Transverse colon (tissue), 4 donors: ENCODE results near the gene LGALS1. TPM values are rescaled to one million over a fixed set of nuclear protein-coding genes. Genes with fewer than 3 reads are reported as not detected.

Source experiments
- DNase-seq: peaks from one replicate; pipeline ENCODE4 v3.0.0-alpha.2; 2019
- H3K27ac ChIP-seq, 4 donors: fragments of 200-600 bp; sonication (generic); 2 replicates each; pipeline ENCODE4 v1.5.1; 2016 to 2018; ENCODE audit warnings: inconsistent platforms in 4 of 4
- H3K27me3 ChIP-seq: fragments of 200-600 bp; sonication (generic); 2 replicates; pipeline ENCODE4 v1.5.1; 2017; ENCODE audit warnings: inconsistent platforms
- H3K36me3 ChIP-seq, 4 donors: fragments of 200-600 bp; sonication (generic); 2 replicates each; pipeline ENCODE4 v1.5.1; 2017 to 2019; ENCODE audit warnings: inconsistent platforms in 4 of 4
- H3K4me1 ChIP-seq, 4 donors: fragments of 200-600 bp; sonication (generic); 2 replicates each; pipeline ENCODE4 v1.5.1; 2017 to 2020; ENCODE audit warnings: inconsistent platforms in 4 of 4
- H3K4me3 ChIP-seq, 4 donors: fragments of 200-600 bp; sonication (generic); 1 replicate in 1 of 4; 2 replicates in 3 of 4; pipeline versions ENCODE4 v1.5.1 to v1.6.1; 2017 to 2019; ENCODE audit warnings: inconsistent platforms in 4 of 4
- H3K9me3 ChIP-seq, 2 donors: fragments of 200-600 bp; sonication (generic); 2 replicates each; pipeline ENCODE4 v1.5.1; 2017 to 2019; ENCODE audit warnings: inconsistent platforms in 2 of 2
- CTCF ChIP-seq, 5 experiments: fragments of 200-600 bp in 3 of 5; fragments of 450-650 bp in 2 of 5; sonication (generic) in 3 of 5; IDR thresholded peaks; 1 replicate in 2 of 5; 2 replicates in 3 of 5; pipeline ENCODE4 v1.5.1; 2016 to 2017; ENCODE audit warnings: antibody characterized with exemption in 5 of 5, inconsistent platforms in 3 of 5, mild to moderate bottlenecking in 2 of 5, moderate library complexity in 1 of 5
- EP300 ChIP-seq: sonication (generic); formaldehyde crosslinking; IDR thresholded peaks from one replicate; pipeline ENCODE4 v1.6.1; 2017; ENCODE audit warnings: antibody characterized with exemption, low read depth
- POLR2A ChIP-seq: fragments of 450-650 bp; IDR thresholded peaks from one replicate; pipeline ENCODE4 v1.6.1; 2016; ENCODE audit warnings: antibody characterized with exemption, mild to moderate bottlenecking, moderate library complexity
- POLR2AphosphoS5 ChIP-seq, 3 donors: sonication (generic); formaldehyde crosslinking; IDR thresholded peaks; one replicate each; pipeline ENCODE4 v1.6.1; 2016; ENCODE audit warnings: antibody characterized with exemption in 3 of 3
- WGBS, 2 donors: methylation state at CpG; one replicate each; pipeline ENCODE4 v1.1.5; 2018; ENCODE audit warnings: low coverage in 1 of 2; 5-methylcytosine and 5-hydroxymethylcytosine counted together
- in situ Hi-C, 4 donors: fragments of 200-750 bp; cut with MboI; loops; one replicate each; pipeline versions ENCODE4 v1.15.0 to v1.15.1; 2017; ENCODE audit warnings: low sequenced_read_pairs in 3 of 4, low pct_ligation_motif_present in 1 of 4, low pct_unique_long_range_greater_than_20kb in 1 of 4
- intact Hi-C: fragments of 100-400 bp; cut with DNase I; formaldehyde crosslinking; loops from one replicate; pipeline ENCODE4 v1.15.1; 2023; ENCODE audit warnings: low total_unique reads
- total RNA-seq, 4 donors: library from RNA; depleted of rRNA; stranded (reverse); fragments of >200 nt; gene quantifications; one replicate each; pipeline ENCODE4 v1.1.0, GENCODE V29; 2016

Gene LGALS1
- total RNA-seq, 4 donors from 2014 or later: 196 to 558 (median 224) TPM

GRCh38 chr22:37630839-37631435 is 44.5 kb upstream of the LGALS1 start:
- H3K9me3 ChIP-seq: no peaks in the 10 kb centered on the region
- no peak overlapping the region for H3K4me3 ChIP-seq
- 89 to 94% methylated on average over 4 to 9 of the region's 9 CpGs for WGBS, 2 donors
- peaks cover 42 to 60% (median 51%) of the 10 kb centered on the region in 4 donors for H3K4me1 ChIP-seq
- DNase-seq: no peak
- intact Hi-C loops: no loop called here
- H3K27ac ChIP-seq: no peak overlapping the region
- H3K36me3 ChIP-seq: no peaks in the 10 kb centered on the region
- no peak for TF ChIP-seq POLR2A
- TF ChIP-seq EP300: no peak
- no peak for TF ChIP-seq POLR2AphosphoS5 (IDR thresholded peaks at IDR 0.05)
- no peak for TF ChIP-seq CTCF (IDR thresholded peaks at IDR 0.05)
- no peaks in the 10 kb centered on the region for H3K27me3 ChIP-seq
- in situ Hi-C loops: no loop called here

- Histone ChIP-seq H3K36me3 (no peaks in the 10 kb centered on the region), H3K4me1 (peaks cover 41 to 60% (median 50%) of the 10 kb centered on the region in 4 donors), H3K9me3 (no peaks in the 10 kb centered on the region), H3K27me3 (no peaks in the 10 kb centered on the region), H3K27ac (peak overlapping the region in 1 of 4 donors; percentile 90), H3K4me3 (no peak overlapping the region)
- TF ChIP-seq POLR2A (no peak), CTCF (IDR thresholded peaks at IDR 0.05) (no peak), EP300 (no peak), POLR2AphosphoS5 (IDR thresholded peaks at IDR 0.05) (no peak)
- DNase-seq: peak; percentile 25
- in situ Hi-C loops: no loop called here
- intact Hi-C loops: no loop called here
- 93% methylated on average over 19 of the region's 19 CpGs; no CpG with 5 or more reads in 1 of the 2 donors for whole genome bisulfite sequencing, 2 donors
Measured at GRCh38 chr22:37631448-37632173, 43.8 kb upstream of the LGALS1 start.

GRCh38 chr22:37632174-37633088 is 43.0 kb upstream of the LGALS1 start:
- Histone ChIP-seq H3K4me3 (no peak overlapping the region), H3K27me3 (no peaks in the 10 kb centered on the region), H3K27ac (peak overlapping the region; percentile 83 to 93 (median 88)), H3K36me3 (no peaks in the 10 kb centered on the region), H3K4me1 (peaks cover 41 to 60% (median 50%) of the 10 kb centered on the region in 4 donors), H3K9me3 (no peaks in the 10 kb centered on the region)
- in situ Hi-C loops: no loop called here
- intact Hi-C loops: no loop called here
- DNase-seq: no peak
- TF ChIP-seq CTCF (IDR thresholded peaks at IDR 0.05): no peak
- no peak for TF ChIP-seq POLR2AphosphoS5 (IDR thresholded peaks at IDR 0.05)
- no peak for TF ChIP-seq EP300
- TF ChIP-seq POLR2A: no peak
- 75 to 89% methylated on average over 5 to 14 of the region's 14 CpGs for WGBS, 2 donors

- H3K36me3 ChIP-seq: no peaks in the 10 kb centered on the region
- H3K9me3 ChIP-seq: no peaks in the 10 kb centered on the region
- no peaks in the 10 kb centered on the region for H3K27me3 ChIP-seq
- 42 to 80% methylated on average over 3 to 11 of the region's 11 CpGs for WGBS, 2 donors
- peaks cover 46 to 60% (median 49%) of the 10 kb centered on the region in 4 donors for H3K4me1 ChIP-seq
- in situ Hi-C loops: no loop called here
- H3K27ac ChIP-seq: peak overlapping the region; percentile 83 to 93 (median 88)
- intact Hi-C loops: no loop called here
- DNase-seq: peak; percentile 54
- H3K4me3 ChIP-seq: peak overlapping the region in 1 of 4 donors; percentile 18
- TF ChIP-seq EP300: no peak
- no peak for TF ChIP-seq POLR2A
Measured at GRCh38 chr22:37633089-37633624, 42.3 kb upstream of the LGALS1 start.
